ENCODE data around the gene PRKCZ. TPM values are rescaled to one million over a fixed set of nuclear protein-coding genes. Genes with fewer than 3 reads are reported as not detected.

PRKCZ gene
- total RNA-seq, 4 donors from 2014 or later: 0.49 to 1.9 (median 1.1) TPM; not detected in 1

DNA sequence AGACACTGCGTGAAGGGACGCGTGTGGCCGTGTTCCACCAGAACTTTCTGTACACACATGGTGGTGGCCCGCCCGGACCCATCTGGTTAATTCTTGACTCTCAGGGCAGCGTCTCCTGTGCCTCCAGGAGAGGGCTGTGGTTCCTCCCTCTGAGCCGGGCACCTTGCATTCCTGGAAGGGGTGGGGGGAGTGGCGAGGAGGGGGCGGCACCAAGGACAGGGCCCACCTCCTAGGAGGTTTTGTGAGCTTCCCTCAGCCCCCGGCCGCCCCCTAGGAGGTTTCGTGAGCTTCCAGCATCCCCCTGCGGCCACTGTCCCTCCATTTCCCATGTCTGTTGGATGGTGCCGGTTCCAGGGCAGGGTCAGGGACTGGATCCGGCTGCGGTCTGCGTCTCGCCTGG lies 115.4 kb downstream of the PRKCZ start:
- TF ChIP-seq, protein P1, sequence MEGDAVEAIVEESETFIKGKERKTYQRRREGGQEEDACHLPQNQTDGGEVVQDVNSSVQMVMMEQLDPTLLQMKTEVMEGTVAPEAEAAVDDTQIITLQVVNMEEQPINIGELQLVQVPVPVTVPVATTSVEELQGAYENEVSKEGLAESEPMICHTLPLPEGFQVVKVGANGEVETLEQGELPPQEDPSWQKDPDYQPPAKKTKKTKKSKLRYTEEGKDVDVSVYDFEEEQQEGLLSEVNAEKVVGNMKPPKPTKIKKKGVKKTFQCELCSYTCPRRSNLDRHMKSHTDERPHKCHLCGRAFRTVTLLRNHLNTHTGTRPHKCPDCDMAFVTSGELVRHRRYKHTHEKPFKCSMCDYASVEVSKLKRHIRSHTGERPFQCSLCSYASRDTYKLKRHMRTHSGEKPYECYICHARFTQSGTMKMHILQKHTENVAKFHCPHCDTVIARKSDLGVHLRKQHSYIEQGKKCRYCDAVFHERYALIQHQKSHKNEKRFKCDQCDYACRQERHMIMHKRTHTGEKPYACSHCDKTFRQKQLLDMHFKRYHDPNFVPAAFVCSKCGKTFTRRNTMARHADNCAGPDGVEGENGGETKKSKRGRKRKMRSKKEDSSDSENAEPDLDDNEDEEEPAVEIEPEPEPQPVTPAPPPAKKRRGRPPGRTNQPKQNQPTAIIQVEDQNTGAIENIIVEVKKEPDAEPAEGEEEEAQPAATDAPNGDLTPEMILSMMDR (IDR thresholded peaks at IDR 0.05; ENCODE audit: low read depth): no peak

DNA sequence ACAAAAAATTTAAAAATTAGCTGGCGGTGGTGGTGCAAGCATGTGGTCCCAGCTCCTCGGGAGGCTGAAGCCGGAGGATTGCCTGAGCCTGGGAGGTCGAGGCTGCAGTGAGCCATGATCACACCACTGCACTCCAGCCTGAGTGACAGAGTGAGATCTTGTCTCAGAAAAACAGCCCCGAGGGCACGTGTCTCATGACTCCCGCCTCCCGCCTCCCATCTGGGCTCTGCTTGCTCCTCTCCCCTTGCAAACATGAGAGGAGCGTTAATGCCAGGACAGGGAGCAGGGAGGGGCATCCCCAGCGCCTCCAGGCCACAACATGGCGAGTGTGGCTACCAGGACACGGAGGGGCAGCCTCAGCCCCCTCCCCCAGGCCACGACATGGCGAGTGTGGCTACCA lies 116.0 kb downstream of the PRKCZ start:
- TF ChIP-seq, protein P1 (IDR thresholded peaks at IDR 0.05; ENCODE audit: low read depth): no peak

DNA sequence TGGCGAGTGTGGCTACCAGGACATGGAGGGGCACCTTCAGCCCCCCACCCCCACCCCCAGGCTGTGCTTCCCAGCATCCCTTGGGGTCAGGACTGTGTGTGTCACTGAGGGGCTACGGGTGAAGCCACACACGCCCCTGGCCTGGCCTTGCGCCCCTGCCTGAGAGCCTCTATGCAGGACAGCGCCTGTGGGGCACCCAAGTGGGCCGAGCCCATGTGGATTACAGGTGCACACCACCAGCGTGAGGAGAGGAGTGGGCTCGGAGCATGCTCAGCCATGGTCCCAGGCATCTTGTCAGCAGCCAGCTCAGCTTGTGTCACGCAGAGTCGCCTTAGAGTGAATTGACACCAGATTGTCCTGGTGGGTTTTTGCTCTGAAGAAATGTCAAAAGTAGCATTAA lies 116.5 kb downstream of the PRKCZ start:
- TF ChIP-seq, protein P1 (IDR thresholded peaks at IDR 0.05; ENCODE audit: low read depth): no peak

DNA sequence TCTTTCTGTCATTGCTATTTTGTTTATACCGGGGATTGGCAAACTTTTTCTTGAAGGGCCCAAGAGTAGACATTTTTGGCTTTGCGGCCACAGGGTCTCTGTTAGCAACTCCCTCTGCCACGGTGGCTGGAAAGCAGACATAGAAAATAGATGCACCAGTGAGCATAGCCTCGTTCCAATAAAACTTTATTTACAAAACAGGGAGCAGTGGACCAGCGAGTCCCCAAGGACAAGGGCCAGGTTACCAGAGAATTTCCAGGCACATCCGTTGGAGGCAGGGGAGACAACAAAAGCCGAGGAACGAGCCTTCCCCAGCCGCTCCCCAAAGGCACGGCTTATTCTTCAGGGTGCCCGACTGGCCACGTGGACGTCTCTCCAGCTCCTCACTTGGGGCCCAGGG lies 117.9 kb downstream of the PRKCZ start:
- TF ChIP-seq, protein P1 (IDR thresholded peaks at IDR 0.05; ENCODE audit: low read depth): no peak

DNA sequence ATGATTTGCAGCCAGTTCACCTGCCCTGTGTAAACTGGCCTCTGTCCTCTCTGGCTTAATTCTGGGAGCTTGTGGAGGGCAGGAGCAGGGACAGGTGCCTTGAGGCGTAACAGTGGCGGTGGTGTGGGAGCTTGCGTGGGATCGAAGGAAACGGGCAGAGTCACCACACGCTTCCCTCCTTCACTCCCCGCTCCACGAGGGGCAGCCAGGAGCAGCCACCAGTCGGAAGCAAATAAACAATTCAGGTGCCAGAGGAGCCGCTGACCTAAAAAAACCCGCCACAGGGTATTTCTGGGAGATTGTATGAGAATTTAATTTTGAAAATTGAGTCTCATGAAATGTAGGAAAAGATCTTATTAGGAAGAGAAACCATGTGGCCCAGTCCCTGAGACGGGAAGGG lies 118.3 kb downstream of the PRKCZ start:
- TF ChIP-seq, protein P1 (IDR thresholded peaks at IDR 0.05; ENCODE audit: low read depth): no peak

DNA sequence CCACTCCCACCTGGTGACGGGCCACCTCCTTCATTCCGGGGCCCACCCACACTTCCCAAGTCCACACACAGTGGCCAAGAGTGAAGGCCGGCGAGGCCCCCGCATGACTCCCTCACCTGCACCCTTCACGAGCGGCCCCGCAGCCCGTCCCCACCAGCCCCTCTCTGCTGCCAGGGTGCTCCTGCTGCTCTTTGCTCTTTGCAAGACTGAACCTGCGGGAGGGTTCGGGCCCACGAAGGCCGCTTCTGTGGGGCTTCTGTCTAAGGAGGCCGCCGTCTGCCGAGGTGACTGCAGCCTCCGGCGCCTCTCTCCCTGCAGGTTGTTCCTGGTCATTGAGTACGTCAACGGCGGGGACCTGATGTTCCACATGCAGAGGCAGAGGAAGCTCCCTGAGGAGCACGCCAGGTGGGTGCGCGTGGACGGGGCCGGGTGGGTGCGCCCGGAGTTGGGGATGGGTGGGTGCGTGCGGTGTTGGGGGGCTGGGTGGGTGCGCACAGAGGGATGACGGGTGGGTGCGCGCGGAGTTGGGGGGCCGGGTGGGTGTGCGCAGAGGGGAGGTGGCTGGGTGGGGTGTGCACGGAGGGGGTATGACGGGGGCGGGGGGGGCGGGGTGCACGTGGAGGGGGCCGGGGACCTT lies 119.1 kb downstream of the PRKCZ start:
- TF ChIP-seq, protein P1 (IDR thresholded peaks at IDR 0.05; ENCODE audit: low read depth): no peak

DNA sequence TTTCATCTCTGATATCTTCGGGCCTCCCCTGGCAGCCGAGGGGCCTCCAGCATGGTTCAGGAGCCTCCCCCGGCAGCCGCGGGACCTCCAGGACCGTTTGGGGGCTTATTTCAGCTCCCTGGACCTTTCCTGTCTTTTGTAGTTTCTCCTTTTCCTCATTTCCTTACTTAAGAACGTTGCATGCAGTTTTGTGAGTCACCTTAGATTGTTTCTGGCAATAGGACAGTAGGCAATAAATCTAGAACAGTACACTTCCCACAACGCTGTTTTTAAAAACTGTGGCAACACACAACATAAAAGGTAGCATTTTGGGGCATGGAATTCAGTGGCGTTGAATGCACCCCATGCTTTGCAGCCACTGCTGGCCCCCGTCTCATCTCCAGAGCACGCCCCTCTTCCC lies 120.0 kb downstream of the PRKCZ start:
- TF ChIP-seq, protein P1 (IDR thresholded peaks at IDR 0.05; ENCODE audit: low read depth): no peak

All from subcutaneous adipose tissue (tissue), 4 donors.